ENCODE measurements around the gene FIBCD1.

Gene FIBCD1

GRCh38 chr9:130858739-130859705 is 80.0 kb downstream of the FIBCD1 start:
- DNase-seq (ENCODE audit: low read depth in 2 of 2): no peak

- DNase-seq (ENCODE audit: low read depth in 2 of 2): no peak
Measured at GRCh38 chr9:130857864-130858738, 80.9 kb downstream of the FIBCD1 start.

GRCh38 chr9:130856474-130856873 is 82.6 kb downstream of the FIBCD1 start:
- no peak for DNase-seq (ENCODE audit: low read depth in 2 of 2)

GRCh38 chr9:130854835-130855234 is 84.2 kb downstream of the FIBCD1 start:
- DNase-seq (ENCODE audit: low read depth in 2 of 2): no peak

- no peak for DNase-seq (ENCODE audit: low read depth in 2 of 2)
Measured at GRCh38 chr9:130854092-130854491, 85.0 kb downstream of the FIBCD1 start.

GRCh38 chr9:130852801-130853200 is 86.2 kb downstream of the FIBCD1 start:
- DNase-seq (ENCODE audit: low read depth in 2 of 2): no peak
